HG02678 (cell line): ENCODE data around the gene TMEM271.

ENCODE experiments used
- ATAC-seq: cut with Tn5 transposase; IDR thresholded peaks from one replicate; pipeline ENCODE4 v1.9.1; 2021; ENCODE audit warnings: mild to moderate bottlenecking, moderate library complexity; ENCODE audit not compliant: unreplicated experiment

TMEM271 gene

GRCh38 chr4:535181-535923, 40.7 kb downstream of the TMEM271 start:
- ATAC-seq, result no peak

DNA sequence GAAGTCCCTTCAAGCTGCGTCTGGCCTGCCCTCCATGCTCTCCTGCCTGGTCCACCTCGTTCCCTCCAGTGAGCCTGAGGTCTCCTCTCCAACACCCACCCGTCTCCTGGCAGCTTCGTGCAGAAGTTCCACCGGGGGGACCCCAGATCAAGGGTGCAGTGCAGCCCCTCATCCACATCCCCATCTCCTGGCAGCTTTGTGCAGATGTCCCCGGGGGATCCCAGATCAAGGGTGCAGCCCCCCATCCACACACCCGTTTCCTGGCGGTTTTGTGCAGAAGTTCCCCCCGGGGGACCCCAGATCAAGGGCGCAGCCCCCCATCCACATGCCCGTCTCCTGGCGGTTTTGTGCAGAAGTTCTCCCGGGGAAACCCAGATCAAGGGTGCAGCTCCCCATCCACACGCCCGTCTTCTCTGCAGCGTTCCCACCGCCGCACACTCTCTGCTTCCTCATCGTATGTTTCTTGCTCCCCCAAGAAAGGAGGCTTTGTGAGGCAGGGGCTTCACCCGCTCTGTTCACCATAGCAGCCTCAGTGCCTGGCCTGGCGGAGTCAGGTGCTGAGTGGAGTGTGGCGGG, 41.4 kb downstream of the TMEM271 start:
- ATAC-seq, result no peak

DNA sequence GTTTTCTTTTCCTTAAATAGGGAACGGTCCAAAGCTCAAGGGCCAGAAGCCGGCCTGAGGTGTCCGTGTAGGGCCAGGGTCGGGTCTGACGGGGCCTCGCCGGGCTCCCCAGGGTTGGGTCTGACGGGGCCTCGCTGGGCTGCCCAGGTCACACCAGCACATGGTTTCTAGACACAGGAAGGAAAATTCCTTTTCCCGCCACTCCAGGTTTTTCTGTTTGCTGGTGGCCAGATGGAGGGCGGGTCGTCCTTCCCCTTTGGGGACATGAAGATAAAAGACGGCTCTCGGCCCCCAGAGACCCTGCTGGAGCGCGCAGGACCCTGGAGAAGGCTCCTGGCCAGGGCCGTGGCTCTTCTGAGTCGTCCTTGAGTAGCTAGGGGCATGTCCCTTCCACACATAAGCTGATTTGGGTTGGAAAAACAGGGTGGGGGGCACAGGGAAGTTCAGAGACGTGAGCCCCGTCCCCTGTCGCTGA, 42.0 kb downstream of the TMEM271 start:
- no peak for ATAC-seq

- ATAC-seq, result no peak
Measured at GRCh38 chr4:533318-534100, 42.6 kb downstream of the TMEM271 start.

DNA sequence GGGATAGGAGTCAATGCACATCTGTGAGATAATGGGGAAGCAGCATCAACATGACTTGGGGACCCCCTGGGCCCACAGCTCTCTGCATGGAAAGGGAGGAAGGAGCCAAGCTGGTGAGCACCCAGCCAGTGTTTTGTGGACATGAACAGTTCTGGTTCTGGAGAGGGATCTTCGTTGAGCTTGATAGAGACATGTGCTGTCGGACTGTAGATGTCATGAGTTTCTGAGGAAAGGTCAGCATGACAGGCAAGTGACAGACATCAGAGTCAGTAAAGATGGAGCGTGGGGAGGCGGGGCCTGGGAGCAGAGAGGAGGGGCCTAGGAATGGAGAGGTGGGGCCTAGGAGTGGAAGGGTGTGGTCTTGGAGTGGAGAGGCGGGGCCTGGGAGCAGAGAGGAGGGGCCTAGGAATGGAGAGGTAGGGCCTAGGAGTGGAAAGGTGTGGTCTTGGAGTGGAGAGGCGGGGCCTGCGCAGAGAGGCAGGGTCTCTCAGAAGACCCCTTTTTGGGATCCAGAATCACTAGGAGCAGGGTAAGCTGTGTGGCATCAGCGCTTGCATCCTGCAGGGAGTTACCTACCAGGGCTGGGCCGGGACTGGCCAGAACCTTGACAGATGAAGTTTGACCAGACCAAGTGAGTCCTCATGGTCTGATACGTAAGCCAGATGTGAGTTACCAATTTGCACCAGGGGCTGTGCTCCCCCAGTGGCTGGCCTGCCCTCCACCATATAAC, 43.3 kb downstream of the TMEM271 start:
- no peak for ATAC-seq

GRCh38 chr4:531721-532565, 44.2 kb downstream of the TMEM271 start:
- ATAC-seq, result no peak

- no peak for ATAC-seq
Measured at GRCh38 chr4:531076-531475, 45.0 kb downstream of the TMEM271 start.

GRCh38 chr4:530017-530781, 45.9 kb downstream of the TMEM271 start:
- no peak for ATAC-seq

- ATAC-seq, result no peak
Measured at GRCh38 chr4:529563-529962, 46.5 kb downstream of the TMEM271 start.

DNA sequence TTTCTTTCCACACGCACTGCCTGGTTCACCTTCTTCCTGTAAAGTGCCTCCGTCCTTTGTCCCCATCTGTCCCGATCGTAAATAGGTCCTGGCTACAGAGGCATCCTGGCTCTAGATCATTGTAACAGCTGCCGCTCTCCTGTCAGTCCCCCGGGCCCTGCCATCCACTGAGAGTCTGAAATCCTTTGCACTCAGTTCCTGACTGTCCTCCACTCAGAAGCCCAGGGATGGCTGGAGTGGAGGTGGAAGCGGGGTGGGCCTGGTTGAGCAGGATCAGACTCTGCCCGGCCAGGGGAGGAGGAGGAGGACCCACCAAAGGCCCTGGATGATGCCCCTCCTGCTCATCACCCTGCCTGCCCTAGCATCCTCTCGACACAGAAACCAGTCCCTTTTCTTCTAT, 47.3 kb downstream of the TMEM271 start:
- ATAC-seq, result no peak

DNA sequence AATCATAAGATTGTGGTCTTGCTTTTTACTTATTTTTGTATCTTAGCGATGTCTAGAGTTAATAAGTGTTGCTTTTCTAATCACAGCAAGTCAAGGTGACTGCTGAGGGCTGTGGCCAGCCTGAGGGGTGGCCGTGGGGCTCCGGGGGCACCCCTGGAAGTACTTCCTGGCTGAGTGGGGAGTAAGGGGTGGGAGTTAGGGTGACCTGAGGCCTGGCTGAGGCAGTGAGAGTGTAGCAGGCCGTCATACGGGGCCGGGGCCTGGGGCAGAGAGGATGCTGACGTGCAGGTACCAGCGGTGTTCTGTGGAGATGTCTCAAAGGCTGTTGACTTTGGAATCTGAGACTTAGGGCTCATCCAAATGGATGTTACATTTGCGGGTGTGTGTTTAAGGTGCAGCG, 47.8 kb downstream of the TMEM271 start:
- ATAC-seq, result no peak

GRCh38 chr4:526971-527460, 49.1 kb downstream of the TMEM271 start:
- ATAC-seq, result no peak

- ATAC-seq, result no peak
Measured at GRCh38 chr4:526189-526909, 49.7 kb downstream of the TMEM271 start.

DNA sequence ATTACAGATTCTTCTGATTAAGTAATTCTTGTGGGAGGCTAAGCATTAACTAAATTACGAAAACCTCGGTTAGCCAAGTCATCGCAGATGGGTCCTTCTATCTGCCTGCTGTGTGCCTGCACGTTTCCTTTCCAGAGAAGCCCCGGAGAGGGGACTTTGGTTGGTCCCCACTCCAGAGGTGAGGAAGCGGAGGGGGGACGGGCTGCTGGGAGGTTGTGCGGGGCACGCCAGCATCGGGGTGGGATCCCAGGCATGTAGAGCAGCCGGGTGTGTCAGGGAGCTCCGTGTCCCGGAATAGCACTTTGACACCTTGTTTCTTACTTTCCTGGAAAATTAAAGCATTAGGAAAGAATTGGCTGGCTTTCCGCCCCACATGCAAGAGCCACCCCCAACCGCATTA, 50.4 kb downstream of the TMEM271 start:
- ATAC-seq, result no peak

DNA sequence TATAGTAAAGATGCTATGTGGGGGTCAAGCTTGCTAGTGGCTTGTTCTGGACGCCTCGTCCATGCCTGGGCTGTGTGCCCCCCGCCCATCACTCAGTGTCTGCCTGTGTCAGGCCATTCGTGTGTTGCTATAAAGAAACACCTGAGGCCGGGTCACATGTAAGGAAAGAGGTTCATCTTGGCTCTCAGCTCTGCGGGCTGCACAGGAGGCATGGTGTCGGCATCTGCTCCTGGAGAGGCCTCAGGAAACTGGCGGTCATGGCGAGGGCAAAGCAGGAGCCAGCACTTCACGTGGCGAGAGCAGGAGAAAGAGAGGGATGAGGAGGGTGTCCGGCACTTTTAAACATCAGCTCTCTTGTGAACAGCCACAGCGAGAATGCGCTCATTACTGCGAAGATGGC, 51.9 kb downstream of the TMEM271 start:
- ATAC-seq, result no peak
